ENCODE data around the gene COL5A1. TPM values are rescaled to one million over a fixed set of nuclear protein-coding genes. Genes with fewer than 3 reads are reported as not detected.

COL5A1 gene
- total RNA-seq, 1 experiment from 2014 or later = 9.5 TPM

- H4K20me1 ChIP-seq (ENCODE audit: control insufficient read depth, insufficient read depth, insufficient read length) = no peaks in the 10 kb centered on the region
- H2BK120ac ChIP-seq (ENCODE audit: low read depth, low read length, poor library complexity, severe bottlenecking) = no peak overlapping the region
- DNase-seq = no peak
- H3K4me3 Mint-ChIP-seq = no peak overlapping the region
- H4K5ac ChIP-seq (ENCODE audit: insufficient read length, low read depth, low read length) = no peak overlapping the region
- no peak overlapping the region for H2AFZ ChIP-seq (ENCODE audit: low read length)
- no peaks in the 10 kb centered on the region for H3K9me3 ChIP-seq (ENCODE audit: control insufficient read depth, low read depth, low read length)
- H4K91ac ChIP-seq (ENCODE audit: insufficient read length, low read depth, low read length) = no peak overlapping the region
- TF ChIP-seq CTCF (conservative IDR thresholded peaks at IDR 0.05) = no peak
- no peak overlapping the region for H3K27ac ChIP-seq (ENCODE audit: insufficient read length, low read depth, low read length)
- peak overlapping the region in 2 of 3 experiments; percentile 25 to 91; a peak in 3 of 7 replicates for H3K27ac Mint-ChIP-seq
- no peak overlapping the region for H4K8ac ChIP-seq (replicated peaks; ENCODE audit: insufficient read length, low read depth, low read length)
- peaks cover 20 to 31% of the 10 kb centered on the region in 2 experiments for H3K4me1 Mint-ChIP-seq
- no peak overlapping the region for H2BK20ac ChIP-seq (ENCODE audit: low read depth, low read length, poor library complexity, severe bottlenecking)
- H3K56ac ChIP-seq (ENCODE audit: insufficient read length, low read depth, low read length) = no peak overlapping the region
- no peak overlapping the region for H2BK12ac ChIP-seq (ENCODE audit: insufficient read length, low read depth, low read length)
- H3K27me3 ChIP-seq (ENCODE audit: insufficient read depth, low read length) = no peaks in the 10 kb centered on the region
- H2BK15ac ChIP-seq (ENCODE audit: low read depth, low read length) = no peak overlapping the region
- H3K4me2 ChIP-seq (ENCODE audit: insufficient read depth, insufficient read length, low read length) = no peak overlapping the region
- H3K79me2 ChIP-seq (ENCODE audit: insufficient read depth, low read length) = no peaks in the 10 kb centered on the region
- no peaks in the 10 kb centered on the region for H3K9me3 Mint-ChIP-seq
- no peak overlapping the region for H3K4ac ChIP-seq (ENCODE audit: low read depth, low read length)
- no peak overlapping the region for H3K14ac ChIP-seq (ENCODE audit: insufficient read depth, low read length)
- no peaks in the 10 kb centered on the region; the same call in 1 of the 2 replicates for H3K4me1 ChIP-seq (ENCODE audit: insufficient read depth, low read length)
- H3K18ac ChIP-seq (ENCODE audit: insufficient read length, low read depth, low read length) = no peak overlapping the region
- no peak overlapping the region for H2AK5ac ChIP-seq (ENCODE audit: insufficient read length, low read length)
- WGBS (ENCODE audit: extremely low coverage, insufficient read length, low lambda C conversion rate) = no CpG with 5 or more reads among the region's 23 CpGs
- H3T11ph ChIP-seq (ENCODE audit: low read length) = no peak overlapping the region
- no peaks in the 10 kb centered on the region; the same call in none of the 2 replicates for H3K27me3 Mint-ChIP-seq (ENCODE audit: low read depth)
- H3K36me3 Mint-ChIP-seq (ENCODE audit: insufficient read depth in 1 of 3, low read depth in 3 of 3) = no peaks in the 10 kb centered on the region
- H3K23ac ChIP-seq (ENCODE audit: insufficient read length, low read depth, low read length) = no peak overlapping the region
- H3K23me2 ChIP-seq (ENCODE audit: insufficient read length, low read depth, low read length, poor library complexity, severe bottlenecking) = no peaks in the 10 kb centered on the region
- no peaks in the 10 kb centered on the region for H3K79me1 ChIP-seq (ENCODE audit: insufficient read depth, low read depth, low read length, poor library complexity, severe bottlenecking)
- H2BK5ac ChIP-seq (ENCODE audit: insufficient read length, low read length) = no peak overlapping the region
- no peak overlapping the region for H3K9ac ChIP-seq (ENCODE audit: extremely low read depth, insufficient read length, low read length)
These were observed 143.1 kb downstream of the COL5A1 start for GRCh38 chr9:134784577-134785305.
